HEK293 (cell line): ENCODE data around the gene DRC3.

Experiments
- CTCF ChIA-PET: fragments of 350-600 bp; formaldehyde crosslinking; extraction: SDS; loops from one replicate; lab custom pipeline; 2021; ENCODE audit warnings: antibody characterized with exemption; lab: Yijun Ruan, JAX
- POLR2A ChIA-PET: fragments of 300-600 bp; formaldehyde crosslinking; extraction: SDS; loops from one replicate; lab custom pipeline; 2020; ENCODE audit warnings: antibody characterized with exemption, inconsistent platforms; lab: Yijun Ruan, JAX
- H3K27ac ChIP-seq: fragments of 200-500 bp; sonication (Bioruptor generic); 2 replicates; pipeline ENCODE4 v1.5.1; 2014; ENCODE audit warnings: low read depth, low read length, control low read depth, inconsistent platforms; ENCODE audit errors: extremely low read depth
- H3K36me3 ChIP-seq, 2 experiments: fragments of 200-500 bp in 1 of 2; sonication (Bioruptor generic) in 1 of 2; 1 replicate in 1 of 2; 2 replicates in 1 of 2; pipeline ENCODE4 v1.5.1; 2014 to 2017; ENCODE audit warnings: inconsistent platforms in 2 of 2, low read length in 2 of 2; ENCODE audit not compliant: control insufficient read depth in 2 of 2, insufficient read depth in 1 of 2
- H3K4me1 ChIP-seq: fragments of 200-500 bp; sonication (Bioruptor generic); 2 replicates; pipeline ENCODE4 v1.5.1; 2014; ENCODE audit warnings: mild to moderate bottlenecking, low read length, inconsistent platforms; ENCODE audit not compliant: control insufficient read depth, insufficient read depth
- H3K4me3 ChIP-seq: 2 replicates; pipeline ENCODE4 v1.5.1; 2011; ENCODE audit warnings: low read depth, mild to moderate bottlenecking, control low read depth, low read length, moderate library complexity
- H3K9me3 ChIP-seq: fragments of 200-500 bp; sonication (Bioruptor generic); 2 replicates; pipeline ENCODE4 v1.5.1; 2014; ENCODE audit warnings: low read depth, low read length, inconsistent platforms; ENCODE audit not compliant: control insufficient read depth, insufficient read depth
- FEZF1 ChIP-seq: fragments of 450-650 bp; formaldehyde crosslinking; IDR thresholded peaks from 2 replicates; pipeline ENCODE4 v1.5.1; 2016; ENCODE audit warnings: missing biosample characterization, missing genetic modification characterization
- GLIS1 ChIP-seq: fragments of 450-650 bp; formaldehyde crosslinking; IDR thresholded peaks from 2 replicates; pipeline ENCODE4 v1.5.1; 2016; ENCODE audit warnings: missing biosample characterization, missing genetic modification characterization
- SALL2 ChIP-seq: fragments of 450-650 bp; formaldehyde crosslinking; IDR thresholded peaks from 2 replicates; pipeline ENCODE4 v1.5.0; 2017; ENCODE audit warnings: missing biosample characterization, mild to moderate bottlenecking, missing genetic modification characterization, borderline replicate concordance
- SCRT1 ChIP-seq: fragments of 450-650 bp; formaldehyde crosslinking; IDR thresholded peaks from 2 replicates; pipeline ENCODE4 v1.5.1; 2016; ENCODE audit warnings: missing biosample characterization, missing genetic modification characterization, borderline replicate concordance
- SCRT2 ChIP-seq: fragments of 450-650 bp; formaldehyde crosslinking; IDR thresholded peaks from 2 replicates; pipeline ENCODE4 v1.5.1; 2016; ENCODE audit warnings: missing biosample characterization, missing genetic modification characterization
- SETDB1 ChIP-seq: IDR thresholded peaks from one replicate; pipeline ENCODE4 v1.6.1; 2017; ENCODE audit warnings: mild to moderate bottlenecking, low read length, moderate library complexity, mixed read lengths; ENCODE audit not compliant: insufficient read length
- TRIM28 ChIP-seq: IDR thresholded peaks from 2 replicates; pipeline ENCODE4 v1.6.1; 2011; ENCODE audit warnings: low read length, control low read depth, borderline replicate concordance
- ZBTB48 ChIP-seq: fragments of 450-650 bp; formaldehyde crosslinking; IDR thresholded peaks from 2 replicates; pipeline ENCODE4 v1.5.1; 2016; ENCODE audit warnings: missing biosample characterization, missing genetic modification characterization
- ZNF133 ChIP-seq: fragments of 450-650 bp; formaldehyde crosslinking; IDR thresholded peaks from 2 replicates; pipeline ENCODE4 v1.5.1; 2016; ENCODE audit warnings: missing biosample characterization, missing genetic modification characterization
- ZNF175 ChIP-seq: fragments of 450-650 bp; formaldehyde crosslinking; IDR thresholded peaks from 2 replicates; pipeline ENCODE4 v1.5.1; 2016; ENCODE audit warnings: missing biosample characterization, missing genetic modification characterization
- ZNF311 ChIP-seq: fragments of 450-650 bp; formaldehyde crosslinking; IDR thresholded peaks from 2 replicates; pipeline ENCODE4 v1.5.1; 2017; ENCODE audit warnings: missing biosample characterization, missing genetic modification characterization, borderline replicate concordance
- ZNF350 ChIP-seq: fragments of 450-650 bp; formaldehyde crosslinking; IDR thresholded peaks from 2 replicates; pipeline ENCODE4 v1.5.0; 2017; ENCODE audit warnings: missing biosample characterization, mild to moderate bottlenecking, missing genetic modification characterization
- ZNF501 ChIP-seq: fragments of 450-650 bp; formaldehyde crosslinking; IDR thresholded peaks from 2 replicates; pipeline ENCODE4 v1.5.1; 2016; ENCODE audit warnings: missing biosample characterization, missing genetic modification characterization
- ZNF555 ChIP-seq: fragments of 450-650 bp; formaldehyde crosslinking; conservative IDR thresholded peaks from 2 replicates; pipeline ENCODE4 v1.5.1; 2017; ENCODE audit warnings: missing biosample characterization, mild to moderate bottlenecking, missing genetic modification characterization, inconsistent platforms
- ZNF561 ChIP-seq: fragments of 450-650 bp; IDR thresholded peaks from 2 replicates; pipeline ENCODE4 v1.5.1; 2018; ENCODE audit warnings: missing biosample characterization, missing genetic modification characterization, borderline replicate concordance
- ZNF677 ChIP-seq: fragments of 450-650 bp; IDR thresholded peaks from 2 replicates; pipeline ENCODE4 v1.5.0; 2018; ENCODE audit warnings: missing biosample characterization, mild to moderate bottlenecking, missing genetic modification characterization, moderate library complexity
- ZNF768 ChIP-seq: fragments of 450-650 bp; formaldehyde crosslinking; IDR thresholded peaks from 2 replicates; pipeline ENCODE4 v1.5.1; 2018; ENCODE audit warnings: missing biosample characterization, mild to moderate bottlenecking, missing genetic modification characterization
- TF ChIP-seq, protein P1 (sequence below): sonication (generic); formaldehyde crosslinking; IDR thresholded peaks from 2 replicates; pipeline ENCODE4 v1.8.1; 2022; ENCODE audit warnings: mild to moderate bottlenecking, moderate library complexity, missing genetic modification reagents
- TF ChIP-seq, protein P2 (sequence below): fragments of 450-650 bp; formaldehyde crosslinking; IDR thresholded peaks from 2 replicates; pipeline ENCODE4 v1.5.1; 2016; ENCODE audit warnings: missing biosample characterization, missing genetic modification characterization
- TF ChIP-seq, protein P3 (sequence below): fragments of 450-650 bp; formaldehyde crosslinking; IDR thresholded peaks from 2 replicates; pipeline ENCODE4; 2016; ENCODE audit warnings: missing biosample characterization, missing genetic modification characterization

DRC3 gene

DNA sequence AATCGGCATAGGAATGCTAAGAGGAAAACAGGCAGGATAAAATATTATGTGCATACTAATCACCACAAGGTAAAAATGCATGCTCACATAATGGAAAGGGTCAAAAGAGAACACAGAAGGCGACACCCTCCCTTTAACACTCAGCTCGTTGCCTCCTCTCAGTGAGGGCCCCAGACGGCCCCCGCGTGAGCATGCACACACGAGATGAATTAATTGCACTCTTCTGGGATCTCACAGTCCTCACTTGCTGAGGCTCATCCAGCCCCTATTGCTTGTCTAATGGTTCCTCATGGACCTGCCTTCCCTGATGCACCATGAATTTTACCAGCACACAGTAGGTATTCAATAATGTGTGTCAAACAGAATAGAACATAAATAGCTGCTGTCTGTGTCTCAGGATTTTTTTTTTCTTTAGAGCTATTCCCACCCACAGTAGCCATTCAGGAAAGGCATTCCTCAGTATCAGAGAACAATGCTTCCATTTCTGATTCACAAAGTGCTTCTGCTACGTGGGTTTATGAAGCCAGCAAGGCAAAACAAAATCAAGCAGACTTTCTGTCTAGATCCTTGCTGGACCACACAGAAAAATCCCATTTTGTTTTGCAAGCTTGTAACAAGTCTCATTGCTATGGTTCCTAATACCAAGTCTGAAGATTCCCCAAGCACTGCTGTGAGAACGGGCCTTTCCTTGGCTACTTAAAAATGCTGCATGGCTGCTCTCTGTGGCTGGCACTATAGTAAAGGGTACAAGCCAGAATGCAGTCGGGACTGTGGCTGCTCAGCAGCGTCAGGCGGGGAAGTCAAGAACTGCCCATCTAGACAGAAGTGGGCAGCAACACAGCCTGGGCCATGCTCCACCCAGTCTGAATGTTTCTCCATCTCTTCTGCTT is 44.0 kb upstream of the DRC3 start:
- no peaks in the 10 kb centered on the region for H3K9me3 ChIP-seq
- H3K36me3 ChIP-seq = no peaks in the 10 kb centered on the region
- peaks cover 6% of the 10 kb centered on the region; the same call in 1 of the 2 replicates for H3K4me1 ChIP-seq
- no peak overlapping the region for H3K27ac ChIP-seq
- CTCF ChIA-PET = interaction anchor here (0.6 to 2.0 kb wide), 5 partner anchors 9 to 140 kb away, joined by 3 to 16 read pairs (median 3); no protein-coding TSS in a partner anchor
- no peak overlapping the region for H3K4me3 ChIP-seq
- POLR2A ChIA-PET = interaction anchor here (1.3 kb wide), 1 partner anchor 44 kb away, joined by 3 read pairs; the partner anchor contains the start of genes DRC3 and TOM1L2
- TF ChIP-seq GLIS1 (tag by site-specific recombination) = peak; percentile 48
- no peak for TF ChIP-seq SALL2
- TF ChIP-seq SETDB1 = no peak
- TF ChIP-seq, all 188 proteins: peak for 1

DNA sequence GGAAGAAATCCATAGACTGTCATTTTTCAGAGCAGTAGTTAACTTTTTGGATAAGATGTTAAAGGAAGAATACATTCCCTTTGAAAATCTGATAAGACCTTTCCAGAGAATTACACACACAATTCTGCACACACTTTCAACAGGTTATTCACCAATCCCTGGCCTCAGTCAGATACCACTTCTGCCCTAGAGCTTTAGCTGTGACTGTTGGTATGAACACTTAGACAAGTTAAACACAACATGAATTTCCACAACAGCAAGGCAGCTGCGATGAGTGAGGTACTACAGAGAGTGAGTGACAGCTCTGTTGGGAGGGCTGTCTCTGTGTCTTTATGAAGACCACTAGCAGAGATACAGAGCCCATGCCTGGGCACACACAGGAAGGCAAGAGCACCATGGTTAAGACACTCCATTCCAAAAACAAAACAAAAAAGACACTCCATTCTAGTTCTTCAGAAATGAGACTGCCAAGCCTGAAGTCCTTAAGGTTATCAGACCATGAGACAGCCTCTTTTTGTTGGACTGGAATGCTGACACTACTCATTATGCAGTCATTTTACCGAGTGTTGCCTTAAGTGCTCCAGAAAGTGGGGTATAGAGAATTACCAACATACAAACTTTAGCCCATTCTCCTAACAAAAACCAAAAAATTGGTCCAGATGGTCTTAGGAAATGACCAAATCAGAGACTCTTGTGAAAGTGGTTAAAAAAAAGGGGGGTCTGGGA is 42.8 kb upstream of the DRC3 start:
- POLR2A ChIA-PET = no interaction called here
- no peak overlapping the region for H3K27ac ChIP-seq
- no peak for TF ChIP-seq ZNF677 (tag by site-specific recombination)
- 0 out of 2 replicates have a peak, but pooled peaks have one; percentile 43 for TF ChIP-seq SCRT1 (tag by site-specific recombination)
- TF ChIP-seq SCRT2 (tag by site-specific recombination) = peak; percentile 69
- TF ChIP-seq ZNF561 = no peak
- no peak for TF ChIP-seq ZNF175
- TF ChIP-seq ZNF350 = no peak
- TF ChIP-seq, protein P1, sequence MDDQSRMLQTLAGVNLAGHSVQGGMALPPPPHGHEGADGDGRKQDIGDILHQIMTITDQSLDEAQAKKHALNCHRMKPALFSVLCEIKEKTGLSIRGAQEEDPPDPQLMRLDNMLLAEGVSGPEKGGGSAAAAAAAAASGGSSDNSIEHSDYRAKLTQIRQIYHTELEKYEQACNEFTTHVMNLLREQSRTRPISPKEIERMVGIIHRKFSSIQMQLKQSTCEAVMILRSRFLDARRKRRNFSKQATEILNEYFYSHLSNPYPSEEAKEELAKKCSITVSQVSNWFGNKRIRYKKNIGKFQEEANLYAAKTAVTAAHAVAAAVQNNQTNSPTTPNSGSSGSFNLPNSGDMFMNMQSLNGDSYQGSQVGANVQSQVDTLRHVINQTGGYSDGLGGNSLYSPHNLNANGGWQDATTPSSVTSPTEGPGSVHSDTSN (CRISPR knock-in tag) = no peak
- peak; percentile 39; the same call in 1 of the 2 replicates for TF ChIP-seq FEZF1 (tag by site-specific recombination)
- no peak for TF ChIP-seq ZBTB48 (tag by site-specific recombination)
- no peak overlapping the region for H3K4me3 ChIP-seq
- no peaks in the 10 kb centered on the region for H3K36me3 ChIP-seq
- H3K9me3 ChIP-seq = no peaks in the 10 kb centered on the region
- peaks cover 8% of the 10 kb centered on the region; the same call in 1 of the 2 replicates for H3K4me1 ChIP-seq
- CTCF ChIA-PET = interaction anchor here (0.6 to 0.7 kb wide), 2 partner anchors 139 to 216 kb away, joined by 3 to 5 read pairs; no protein-coding TSS in a partner anchor

GRCh38 chr17:17930674-17931073 is 42.0 kb upstream of the DRC3 start:
- POLR2A ChIA-PET = interaction anchor here (1.3 kb wide), 1 partner anchor 11 kb away, joined by 3 read pairs; no protein-coding TSS in a partner anchor

More at GRCh38 chr17:17930674-17931073, 42.0 kb upstream of the DRC3 start:
- no peak for TF ChIP-seq ZNF555 (tag by site-specific recombination)
- no peak for TF ChIP-seq ZNF768
- TF ChIP-seq ZNF133 (tag by site-specific recombination) = no peak
- TF ChIP-seq, protein P2, sequence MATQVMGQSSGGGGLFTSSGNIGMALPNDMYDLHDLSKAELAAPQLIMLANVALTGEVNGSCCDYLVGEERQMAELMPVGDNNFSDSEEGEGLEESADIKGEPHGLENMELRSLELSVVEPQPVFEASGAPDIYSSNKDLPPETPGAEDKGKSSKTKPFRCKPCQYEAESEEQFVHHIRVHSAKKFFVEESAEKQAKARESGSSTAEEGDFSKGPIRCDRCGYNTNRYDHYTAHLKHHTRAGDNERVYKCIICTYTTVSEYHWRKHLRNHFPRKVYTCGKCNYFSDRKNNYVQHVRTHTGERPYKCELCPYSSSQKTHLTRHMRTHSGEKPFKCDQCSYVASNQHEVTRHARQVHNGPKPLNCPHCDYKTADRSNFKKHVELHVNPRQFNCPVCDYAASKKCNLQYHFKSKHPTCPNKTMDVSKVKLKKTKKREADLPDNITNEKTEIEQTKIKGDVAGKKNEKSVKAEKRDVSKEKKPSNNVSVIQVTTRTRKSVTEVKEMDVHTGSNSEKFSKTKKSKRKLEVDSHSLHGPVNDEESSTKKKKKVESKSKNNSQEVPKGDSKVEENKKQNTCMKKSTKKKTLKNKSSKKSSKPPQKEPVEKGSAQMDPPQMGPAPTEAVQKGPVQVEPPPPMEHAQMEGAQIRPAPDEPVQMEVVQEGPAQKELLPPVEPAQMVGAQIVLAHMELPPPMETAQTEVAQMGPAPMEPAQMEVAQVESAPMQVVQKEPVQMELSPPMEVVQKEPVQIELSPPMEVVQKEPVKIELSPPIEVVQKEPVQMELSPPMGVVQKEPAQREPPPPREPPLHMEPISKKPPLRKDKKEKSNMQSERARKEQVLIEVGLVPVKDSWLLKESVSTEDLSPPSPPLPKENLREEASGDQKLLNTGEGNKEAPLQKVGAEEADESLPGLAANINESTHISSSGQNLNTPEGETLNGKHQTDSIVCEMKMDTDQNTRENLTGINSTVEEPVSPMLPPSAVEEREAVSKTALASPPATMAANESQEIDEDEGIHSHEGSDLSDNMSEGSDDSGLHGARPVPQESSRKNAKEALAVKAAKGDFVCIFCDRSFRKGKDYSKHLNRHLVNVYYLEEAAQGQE (tag by site-specific recombination) = no peak
- no peak for TF ChIP-seq TRIM28
- TF ChIP-seq ZNF501 (tag by site-specific recombination) = no peak
- no peak for TF ChIP-seq SALL2
- TF ChIP-seq, protein P3, sequence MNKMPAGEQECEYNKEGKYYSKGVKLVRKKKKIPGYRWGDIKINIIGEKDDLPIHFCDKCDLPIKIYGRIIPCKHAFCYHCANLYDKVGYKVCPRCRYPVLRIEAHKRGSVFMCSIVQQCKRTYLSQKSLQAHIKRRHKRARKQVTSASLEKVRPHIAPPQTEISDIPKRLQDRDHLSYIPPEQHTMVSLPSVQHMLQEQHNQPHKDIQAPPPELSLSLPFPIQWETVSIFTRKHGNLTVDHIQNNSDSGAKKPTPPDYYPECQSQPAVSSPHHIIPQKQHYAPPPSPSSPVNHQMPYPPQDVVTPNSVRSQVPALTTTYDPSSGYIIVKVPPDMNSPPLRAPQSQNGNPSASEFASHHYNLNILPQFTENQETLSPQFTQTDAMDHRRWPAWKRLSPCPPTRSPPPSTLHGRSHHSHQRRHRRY (tag by site-specific recombination) = no peak
- no peak for TF ChIP-seq ZNF311 (tag by site-specific recombination)
- TF ChIP-seq, all 188 proteins: peak for 0
- H3K9me3 ChIP-seq = no peaks in the 10 kb centered on the region
- no peaks in the 10 kb centered on the region for H3K36me3 ChIP-seq
- H3K27ac ChIP-seq = no peak overlapping the region
- no peak overlapping the region for H3K4me3 ChIP-seq
- H3K4me1 ChIP-seq = peaks cover 8% of the 10 kb centered on the region; the same call in 1 of the 2 replicates
- CTCF ChIA-PET = interaction anchor here (0.6 to 0.7 kb wide), 2 partner anchors 10 to 217 kb away, joined by 3 to 5 read pairs; no protein-coding TSS in a partner anchor
